Body of pancreas (tissue), 4 donors: Measurements from ENCODE around the gene ARHGAP44. TPM values are rescaled to one million over a fixed set of nuclear protein-coding genes. Genes with fewer than 3 reads are reported as not detected.

Source experiments
- ATAC-seq: fragments of 150-250 bp; one replicate; pipeline ENCODE4 v1.9.1; 2016
- DNase-seq, 4 donors: peaks; one replicate each; pipeline ENCODE4 v3.0.0-alpha.2; 2019
- H3K27ac ChIP-seq, 4 donors: fragments of 200-600 bp; sonication (generic); 1 replicate in 3 of 4; 2 replicates in 1 of 4; pipeline versions ENCODE4 v1.5.1 to v1.6.1; 2016 to 2019; ENCODE audit warnings: mild to moderate bottlenecking in 1 of 4, mixed read lengths in 1 of 4, moderate library complexity in 1 of 4
- H3K27me3 ChIP-seq, 2 donors: fragments of 200-600 bp; sonication (generic); one replicate each; pipeline ENCODE4 v1.6.0; 2016; ENCODE audit warnings: mild to moderate bottlenecking in 1 of 2
- H3K36me3 ChIP-seq, 2 donors: fragments of 200-600 bp; sonication (generic); replicated peaks in 1 of 2; 2 replicates each; pipeline ENCODE4 v1.5.1; 2016; ENCODE audit warnings: low read depth in 2 of 2; ENCODE audit not compliant: insufficient read depth in 1 of 2
- H3K4me1 ChIP-seq: fragments of 200-600 bp; sonication (generic); one replicate; pipeline ENCODE4 v1.6.0; 2016
- H3K4me3 ChIP-seq, 2 donors: fragments of 200-600 bp; sonication (generic); 1 replicate in 1 of 2; 2 replicates in 1 of 2; pipeline ENCODE4 v1.5.1; 2016 to 2019
- H3K9me3 ChIP-seq, 3 donors: fragments of 200-600 bp; sonication (generic); 1 replicate in 2 of 3; 2 replicates in 1 of 3; pipeline ENCODE4 v1.5.1; 2016
- POLR2A ChIP-seq, 3 donors: fragments of 450-650 bp; IDR thresholded peaks; one replicate each; pipeline ENCODE4 v1.6.1; 2016; ENCODE audit warnings: antibody characterized with exemption in 3 of 3, mild to moderate bottlenecking in 2 of 3
- WGBS, 2 donors: methylation state at CpG; one replicate each; pipeline ENCODE4 v1.1.5; 2017; 5-methylcytosine and 5-hydroxymethylcytosine counted together
- intact Hi-C: fragments of 100-400 bp; cut with DNase I; formaldehyde crosslinking; loops from one replicate; pipeline ENCODE4 v1.15.1; 2023
- total RNA-seq, 2 donors: library from RNA; depleted of rRNA; stranded (reverse); fragments of >200 nt; gene quantifications; one replicate each; pipeline ENCODE4 v1.1.0, GENCODE V29; 2016
- TF ChIP-seq, protein P1 (sequence below), 7 experiments: fragments of 450-650 bp in 4 of 7; fragments of 200-600 bp in 3 of 7; sonication (generic) in 3 of 7; IDR thresholded peaks; one replicate each; pipeline ENCODE4 v1.5.1; 2016 to 2019; ENCODE audit warnings: antibody characterized with exemption in 7 of 7

The ARHGAP44 gene
- total RNA-seq, 2 donors from 2014 or later: 5.7 to 6.3 TPM

DNA sequence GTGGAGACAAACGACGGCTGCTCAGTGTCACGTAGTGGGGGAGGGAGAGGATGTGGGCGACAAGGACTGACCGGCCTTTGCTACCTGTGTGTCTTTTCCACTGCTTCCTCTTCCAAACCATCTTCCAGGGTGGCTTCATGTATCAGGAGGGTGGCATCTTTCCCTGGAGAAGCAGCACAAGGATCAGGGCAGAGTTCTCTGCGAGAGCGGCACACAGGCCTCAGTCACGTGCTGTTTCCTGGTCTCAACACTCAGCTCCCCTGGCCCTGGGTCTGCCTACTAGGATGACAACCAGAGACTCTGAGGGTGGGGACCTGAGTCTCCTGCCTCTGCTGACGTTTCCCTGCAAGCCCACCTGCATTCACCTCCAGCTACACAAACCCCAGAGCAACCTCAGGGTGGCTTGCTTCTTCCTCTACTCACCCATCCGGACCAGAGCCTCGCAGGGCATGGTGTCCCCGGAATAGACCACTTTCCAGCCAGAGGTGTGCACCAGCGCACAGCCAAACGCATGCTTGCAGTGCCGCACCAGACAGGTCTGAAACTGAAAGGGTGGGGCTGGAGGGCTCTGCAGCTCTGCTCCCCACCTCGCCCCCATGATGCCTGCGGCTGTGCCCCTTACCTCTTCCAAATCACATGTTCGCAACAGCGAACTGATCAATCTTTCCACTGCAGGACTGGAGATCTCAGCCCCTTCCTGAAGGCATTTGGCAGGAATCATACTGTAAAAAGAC lies 205.2 kb downstream of the ARHGAP44 start:
- Histone ChIP-seq H3K9me3 (no peaks in the 10 kb centered on the region), H3K27me3 (no peaks in the 10 kb centered on the region), H3K27ac (no peak overlapping the region), H3K4me1 (no peaks in the 10 kb centered on the region), H3K4me3 (no peak overlapping the region), H3K36me3 (peaks cover 46 to 68% of the 10 kb centered on the region in 2 donors)
- ATAC-seq: no peak
- intact Hi-C loops: no loop called here
- DNase-seq: no peak
- TF ChIP-seq, protein P1, sequence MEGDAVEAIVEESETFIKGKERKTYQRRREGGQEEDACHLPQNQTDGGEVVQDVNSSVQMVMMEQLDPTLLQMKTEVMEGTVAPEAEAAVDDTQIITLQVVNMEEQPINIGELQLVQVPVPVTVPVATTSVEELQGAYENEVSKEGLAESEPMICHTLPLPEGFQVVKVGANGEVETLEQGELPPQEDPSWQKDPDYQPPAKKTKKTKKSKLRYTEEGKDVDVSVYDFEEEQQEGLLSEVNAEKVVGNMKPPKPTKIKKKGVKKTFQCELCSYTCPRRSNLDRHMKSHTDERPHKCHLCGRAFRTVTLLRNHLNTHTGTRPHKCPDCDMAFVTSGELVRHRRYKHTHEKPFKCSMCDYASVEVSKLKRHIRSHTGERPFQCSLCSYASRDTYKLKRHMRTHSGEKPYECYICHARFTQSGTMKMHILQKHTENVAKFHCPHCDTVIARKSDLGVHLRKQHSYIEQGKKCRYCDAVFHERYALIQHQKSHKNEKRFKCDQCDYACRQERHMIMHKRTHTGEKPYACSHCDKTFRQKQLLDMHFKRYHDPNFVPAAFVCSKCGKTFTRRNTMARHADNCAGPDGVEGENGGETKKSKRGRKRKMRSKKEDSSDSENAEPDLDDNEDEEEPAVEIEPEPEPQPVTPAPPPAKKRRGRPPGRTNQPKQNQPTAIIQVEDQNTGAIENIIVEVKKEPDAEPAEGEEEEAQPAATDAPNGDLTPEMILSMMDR (IDR thresholded peaks at IDR 0.05): no peak
- TF ChIP-seq POLR2A (IDR thresholded peaks at IDR 0.05): no peak
- WGBS, 2 donors: 91 to 92% methylated on average over 19 of the region's 19 CpGs

DNA sequence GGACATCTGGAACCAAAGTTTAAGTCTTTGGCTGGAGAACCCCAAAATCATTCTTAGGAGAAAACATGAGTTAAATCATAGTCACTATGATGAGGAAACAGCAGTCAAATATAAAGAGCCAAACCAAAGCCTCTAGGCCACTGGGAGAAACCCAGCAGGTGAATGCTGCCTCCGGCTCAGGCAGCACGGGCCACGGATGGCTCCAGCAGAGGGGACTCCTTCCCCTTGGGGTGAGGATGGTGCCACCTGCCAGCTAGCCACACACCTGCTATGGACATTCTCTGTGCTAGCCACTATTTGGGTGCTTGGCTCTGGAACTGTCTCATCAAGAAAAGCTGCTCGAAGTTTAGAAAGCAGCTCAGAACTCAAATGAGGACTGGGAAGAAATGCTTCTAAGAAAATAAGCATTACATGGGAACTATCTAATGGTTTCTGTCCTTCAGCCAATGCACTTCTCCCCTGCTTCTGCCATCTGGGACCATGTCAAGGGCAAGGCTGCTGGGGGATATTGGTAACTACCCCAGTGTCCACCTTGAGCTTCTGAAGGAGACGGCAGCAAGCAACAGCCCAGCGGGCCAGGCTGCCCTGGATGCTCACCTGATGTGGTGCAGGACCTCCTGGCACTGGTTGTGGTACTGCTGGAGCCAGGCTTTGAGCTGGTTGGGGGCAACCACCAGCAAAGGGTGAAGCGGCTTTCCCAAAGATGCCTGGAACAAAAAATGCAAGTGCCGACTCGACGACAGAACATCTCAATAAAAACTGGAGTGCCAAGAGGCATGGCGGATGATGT lies 206.0 kb downstream of the ARHGAP44 start:
- WGBS, 2 donors: 94% methylated on average over 10 to 11 of the region's 11 CpGs
- intact Hi-C loops: no loop called here
- ATAC-seq (no peak), DNase-seq (no peak)
- no peak for TF ChIP-seq POLR2A (IDR thresholded peaks at IDR 0.05)
- TF ChIP-seq, protein P1 (IDR thresholded peaks at IDR 0.05): no peak
- no peaks in the 10 kb centered on the region for H3K4me1 ChIP-seq
- no peak overlapping the region for H3K4me3 ChIP-seq
- peaks cover 51 to 71% of the 10 kb centered on the region in 2 donors for H3K36me3 ChIP-seq
- no peaks in the 10 kb centered on the region for H3K27me3 ChIP-seq
- H3K27ac ChIP-seq: no peak overlapping the region
- H3K9me3 ChIP-seq: no peaks in the 10 kb centered on the region

DNA sequence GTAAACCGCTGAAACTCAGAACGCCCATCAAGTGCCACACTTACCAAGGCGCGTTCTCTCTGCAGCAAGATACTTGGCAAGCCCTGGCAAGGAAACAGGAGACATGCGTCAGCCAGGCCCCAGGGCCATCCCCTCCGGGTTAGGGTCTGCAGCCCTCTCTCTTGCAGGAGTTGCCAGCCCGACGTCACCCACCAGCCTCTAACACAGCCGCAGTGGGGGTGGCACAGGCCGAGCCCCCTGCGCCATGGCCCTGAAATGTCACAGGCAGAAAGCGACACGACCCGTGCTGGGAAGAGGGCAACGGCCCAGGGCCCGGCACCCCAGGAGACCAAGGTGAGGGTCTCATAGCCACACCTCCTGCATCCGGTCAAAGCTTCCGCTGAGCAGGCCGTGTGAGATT lies 206.6 kb downstream of the ARHGAP44 start:
- Histone ChIP-seq H3K9me3 (no peaks in the 10 kb centered on the region), H3K4me3 (no peak overlapping the region), H3K4me1 (no peaks in the 10 kb centered on the region), H3K27ac (no peak overlapping the region), H3K27me3 (no peaks in the 10 kb centered on the region), H3K36me3 (peaks cover 51 to 72% of the 10 kb centered on the region in 2 donors)
- intact Hi-C loops: no loop called here
- ATAC-seq: no peak
- TF ChIP-seq POLR2A (IDR thresholded peaks at IDR 0.05): no peak
- TF ChIP-seq, protein P1 (IDR thresholded peaks at IDR 0.05): no peak
- DNase-seq: no peak
- WGBS, 2 donors: 95 to 97% methylated on average over 16 to 19 of the region's 19 CpGs

DNA sequence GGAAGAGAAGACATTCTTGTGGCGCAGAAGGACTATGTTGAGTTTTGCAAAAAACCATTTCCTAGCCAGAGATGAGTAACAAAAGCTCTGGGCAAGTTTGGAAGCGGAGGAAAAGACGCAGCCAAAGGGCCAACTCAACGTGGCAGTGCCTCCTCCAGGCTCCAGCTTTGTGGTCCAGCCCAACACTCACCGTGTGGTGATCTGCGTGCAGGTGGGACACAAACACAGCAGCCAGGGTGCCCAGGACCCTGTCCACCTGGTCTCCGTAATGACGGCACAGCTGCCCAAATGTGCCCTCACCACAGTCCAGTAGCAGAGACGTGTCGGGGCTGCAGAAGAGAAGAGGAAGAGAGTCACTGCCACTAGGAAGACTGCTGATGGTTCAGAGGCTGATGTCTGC lies 207.1 kb downstream of the ARHGAP44 start:
- Histone ChIP-seq H3K4me1 (no peaks in the 10 kb centered on the region), H3K36me3 (peaks cover 51 to 70% of the 10 kb centered on the region in 2 donors), H3K4me3 (no peak overlapping the region), H3K27ac (no peak overlapping the region), H3K9me3 (no peaks in the 10 kb centered on the region), H3K27me3 (no peaks in the 10 kb centered on the region)
- TF ChIP-seq, protein P1 (IDR thresholded peaks at IDR 0.05): no peak
- TF ChIP-seq POLR2A (IDR thresholded peaks at IDR 0.05): no peak
- WGBS, 2 donors: 88 to 94% methylated on average over 8 to 10 of the region's 10 CpGs
- intact Hi-C loops: no loop called here
- ATAC-seq (no peak), DNase-seq (no peak)
